T-helper 1 cell (primary cell): ENCODE results near the gene GALNT13.

Source experiments
- DNase-seq, 5 donors: peaks; one replicate each; pipeline ENCODE4 v3.0.0-alpha.2; 2012 to 2020

GALNT13 gene

GRCh38 chr2:154331784-154332183, 460.1 kb downstream of the GALNT13 start:
- no peak for DNase-seq

DNA sequence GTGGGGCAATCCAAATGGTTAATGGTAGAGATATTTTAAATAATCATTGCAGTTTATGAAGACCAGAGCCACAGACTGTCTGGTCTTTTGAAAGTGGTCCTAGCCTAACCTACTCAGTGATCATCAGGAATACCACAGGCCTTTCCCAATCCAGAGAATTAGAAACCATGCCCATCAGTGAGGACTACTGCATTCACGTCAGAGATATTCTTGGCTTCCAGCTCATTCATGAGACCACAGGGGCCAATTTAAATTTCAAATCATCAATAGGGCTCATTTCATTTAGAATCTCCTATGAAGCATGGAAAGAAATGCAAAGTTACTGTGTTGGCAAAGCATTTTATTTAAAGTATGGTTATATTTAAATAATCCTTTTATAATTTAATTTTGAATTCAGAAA, 464.5 kb downstream of the GALNT13 start:
- no peak for DNase-seq

- no peak for DNase-seq
These were observed 466.7 kb downstream of the GALNT13 start for GRCh38 chr2:154338352-154338967.

DNA sequence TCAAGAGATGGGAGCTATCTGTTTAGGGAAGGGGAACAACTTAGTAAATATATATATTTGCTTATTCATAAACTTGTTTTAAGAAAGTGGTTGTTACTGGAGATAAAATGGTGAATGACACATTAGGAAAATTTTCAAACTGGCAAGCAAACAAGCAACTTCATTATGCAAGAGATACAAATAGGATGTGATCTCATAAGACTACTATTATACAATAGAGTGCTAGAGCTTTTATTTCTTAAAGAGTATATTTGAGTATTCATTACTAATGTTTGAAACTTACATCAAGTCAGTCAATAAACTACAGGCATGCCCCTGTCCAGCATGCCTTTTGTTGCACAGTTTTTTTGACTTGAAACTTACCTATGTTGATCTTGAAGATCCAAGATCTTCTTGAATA, 471.6 kb downstream of the GALNT13 start:
- DNase-seq, result no peak

- DNase-seq, result no peak
These were observed 479.2 kb downstream of the GALNT13 start for GRCh38 chr2:154350911-154351310.

- DNase-seq, result no peak
These were observed 489.6 kb downstream of the GALNT13 start for GRCh38 chr2:154361276-154361675.

GRCh38 chr2:154368153-154368552, 496.4 kb downstream of the GALNT13 start:
- no peak for DNase-seq

- no peak for DNase-seq
These were observed 499.2 kb downstream of the GALNT13 start for GRCh38 chr2:154370873-154371272.

GRCh38 chr2:154374416-154374815, 502.7 kb downstream of the GALNT13 start:
- DNase-seq, result no peak

GRCh38 chr2:154375579-154375931, 503.8 kb downstream of the GALNT13 start:
- no peak for DNase-seq

DNA sequence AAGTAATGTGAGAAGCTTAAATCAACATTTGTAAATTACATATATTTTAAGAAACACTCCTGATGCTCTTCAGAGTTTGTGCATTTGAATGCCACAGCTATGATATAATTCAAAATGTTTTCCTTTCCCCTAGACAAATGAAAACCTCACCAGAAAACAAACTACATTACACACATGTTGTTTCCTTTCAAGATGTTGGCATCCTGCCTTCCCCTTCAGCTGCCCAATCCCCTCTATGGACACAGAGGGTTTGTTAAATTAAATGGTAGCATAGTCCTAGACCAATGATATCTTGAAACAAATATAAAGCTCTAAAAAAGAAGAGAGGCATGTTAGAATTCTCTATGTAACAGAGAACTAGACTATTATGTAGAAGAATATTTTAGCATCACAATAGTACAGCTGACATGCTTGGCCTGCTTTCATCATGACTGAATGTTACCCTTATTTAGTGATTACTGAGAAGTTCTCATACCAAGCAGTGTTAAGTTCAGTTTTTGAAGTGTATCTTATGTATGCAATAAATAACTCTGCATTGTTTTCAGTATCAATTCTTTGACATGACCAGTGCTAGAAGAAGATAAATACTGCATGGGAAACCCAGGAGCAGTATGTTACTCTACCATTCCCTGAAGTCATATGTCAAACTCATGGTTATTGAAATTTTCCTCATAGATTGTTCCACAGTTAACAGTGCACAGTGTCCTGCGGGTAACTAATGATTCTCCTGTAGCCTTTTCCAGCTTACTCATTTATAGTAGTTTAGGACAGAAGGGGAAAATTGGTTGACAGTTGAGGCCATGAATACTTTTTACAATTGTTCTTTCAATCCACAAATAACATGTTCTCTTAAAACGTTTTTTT, 510.4 kb downstream of the GALNT13 start:
- no peak for DNase-seq

- no peak for DNase-seq
These were observed 514.5 kb downstream of the GALNT13 start for GRCh38 chr2:154386186-154386585.

GRCh38 chr2:154391051-154391450, 519.3 kb downstream of the GALNT13 start:
- DNase-seq, result no peak

DNA sequence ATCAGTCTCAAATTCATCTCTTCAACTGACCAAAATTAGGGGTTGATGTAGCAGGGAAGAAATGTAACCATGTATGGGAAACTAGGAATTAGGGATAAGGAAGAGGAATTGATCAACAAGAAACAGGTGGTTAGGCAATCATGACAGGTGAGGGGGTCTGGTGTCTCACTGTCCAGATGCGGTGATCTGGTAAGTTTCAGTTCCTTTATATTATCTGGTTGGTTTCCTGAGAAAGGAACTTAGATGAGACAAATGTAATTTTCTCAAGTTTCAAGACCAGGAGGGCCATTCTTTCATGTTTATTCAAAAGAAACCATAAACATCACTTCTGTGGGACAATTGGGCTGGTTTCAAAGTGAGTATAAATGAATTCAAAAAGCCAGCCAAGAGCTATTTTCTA, 520.5 kb downstream of the GALNT13 start:
- no peak for DNase-seq

- DNase-seq, result no peak
These were observed 522.9 kb downstream of the GALNT13 start for GRCh38 chr2:154394600-154394999.

DNA sequence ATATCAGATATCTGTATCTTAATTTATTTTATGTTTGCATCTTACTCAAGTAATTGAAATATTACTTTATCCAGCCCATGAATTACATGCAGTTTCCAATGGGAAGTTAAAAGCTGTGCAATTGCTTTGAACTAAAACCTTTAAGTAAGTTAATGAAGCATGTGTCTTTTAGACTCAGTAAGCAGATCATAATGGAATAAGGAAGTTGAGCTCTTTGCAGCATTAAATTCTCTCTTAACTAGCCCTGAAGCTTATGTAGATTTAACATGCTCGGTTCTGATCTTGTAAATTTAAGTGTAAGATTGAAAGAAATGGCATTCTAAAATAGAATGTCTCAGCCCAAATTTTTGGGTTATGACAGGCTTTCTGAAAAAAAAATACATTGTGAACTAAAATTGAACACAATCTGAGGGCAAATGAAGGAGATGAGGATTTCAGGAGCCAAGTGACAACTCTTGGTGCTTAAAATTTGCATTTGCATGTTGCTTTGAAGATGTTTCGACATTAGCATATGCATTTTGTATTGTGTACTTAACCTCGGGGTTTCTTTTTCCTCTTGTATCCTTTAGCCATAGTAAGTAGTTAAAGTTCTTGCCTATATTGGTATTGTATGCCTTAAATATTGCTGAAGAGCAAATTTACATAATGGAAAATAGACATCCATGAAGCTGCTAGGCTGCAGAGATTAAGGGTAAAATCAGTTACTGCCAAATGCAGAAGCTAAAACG, 529.0 kb downstream of the GALNT13 start:
- DNase-seq, result no peak

- DNase-seq, result no peak
These were observed 530.5 kb downstream of the GALNT13 start for GRCh38 chr2:154402213-154402612.

- DNase-seq, result no peak
These were observed 531.6 kb downstream of the GALNT13 start for GRCh38 chr2:154403242-154403790.

- DNase-seq, result no peak
These were observed 537.1 kb downstream of the GALNT13 start for GRCh38 chr2:154408786-154409185.

DNA sequence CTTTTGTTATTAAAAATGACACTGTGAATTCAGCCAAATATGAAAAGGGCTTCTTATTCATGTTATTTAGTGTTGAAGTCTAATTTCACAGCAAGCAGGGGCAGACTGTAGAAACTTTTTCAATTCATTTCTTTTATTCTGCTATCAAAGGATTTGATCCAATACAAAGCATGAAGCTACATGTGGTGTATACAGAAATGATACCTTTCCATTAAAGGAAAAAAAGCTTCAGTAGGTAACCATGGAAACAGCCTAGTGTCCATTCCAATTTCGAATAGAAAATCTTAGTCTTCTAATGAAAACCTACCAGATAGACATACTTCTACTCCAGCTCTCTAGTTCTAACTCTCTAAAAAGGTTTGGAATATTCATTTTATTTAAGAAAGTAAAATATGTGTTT, 550.5 kb downstream of the GALNT13 start:
- DNase-seq, result no peak

- DNase-seq, result no peak
These were observed 554.3 kb downstream of the GALNT13 start for GRCh38 chr2:154425994-154426393.

DNA sequence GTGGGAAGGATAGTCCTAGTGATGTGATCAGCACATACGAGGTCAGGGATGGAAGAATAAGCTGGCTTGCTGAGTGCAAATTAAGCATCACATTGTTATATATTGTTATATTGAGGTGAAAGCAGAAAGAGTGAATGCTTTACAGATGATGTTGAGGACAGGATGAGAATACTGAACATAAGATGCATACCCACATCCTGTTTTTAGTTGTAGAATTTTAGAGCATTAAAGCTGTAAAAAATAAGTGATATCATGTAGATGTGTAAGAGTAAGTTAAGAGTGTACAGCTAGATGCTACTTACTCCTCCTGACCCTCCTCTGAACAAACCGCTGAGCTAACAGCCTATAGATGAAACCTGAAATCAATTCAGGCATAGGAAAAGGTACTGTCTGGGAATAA, 555.7 kb downstream of the GALNT13 start:
- DNase-seq, result no peak

DNA sequence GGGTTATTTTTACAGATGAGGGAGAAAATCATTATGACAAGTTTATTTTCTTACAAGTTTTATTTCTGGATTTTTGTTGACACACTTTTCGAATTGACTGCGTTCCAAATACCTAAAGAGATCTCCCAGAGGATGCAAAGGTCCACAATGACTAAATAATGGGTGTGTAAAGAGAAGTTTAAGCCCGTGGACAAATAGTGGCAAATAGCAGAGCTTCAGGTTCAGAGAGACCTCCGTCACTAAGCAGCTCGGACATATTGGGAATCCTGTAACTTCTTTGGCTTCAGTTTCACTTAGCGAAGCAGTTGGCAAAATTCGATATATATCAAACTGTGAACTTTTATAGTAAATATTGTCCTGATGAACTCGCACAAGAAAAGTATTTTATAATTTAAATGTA, 556.3 kb downstream of the GALNT13 start:
- no peak for DNase-seq

GRCh38 chr2:154433010-154433409, 561.3 kb downstream of the GALNT13 start:
- no peak for DNase-seq
